K562 (cell line): ENCODE results near the gene SEC22A.

Source experiments
- CTCF ChIP-seq, 3 experiments: IDR thresholded peaks in 2 of 3; conservative IDR thresholded peaks in 1 of 3; 2 replicates each; pipeline ENCODE4 v1.5.1; 2011 to 2012; ENCODE audit warnings: low read length in 3 of 3, mild to moderate bottlenecking in 3 of 3, control low read depth in 2 of 3, improper control_type of control experiment in 1 of 3, inconsistent platforms in 1 of 3, low read depth in 1 of 3, mixed read lengths in 1 of 3, moderate library complexity in 1 of 3; ENCODE audit not compliant: insufficient read depth in 2 of 3
- E2F4 ChIP-seq: sonication (generic); formaldehyde crosslinking; IDR thresholded peaks from 2 replicates; pipeline ENCODE4 v1.8.0; 2022; ENCODE audit warnings: mild to moderate bottlenecking, low read depth, missing genetic modification reagents
- FOXK1 ChIP-seq: sonication (generic); formaldehyde crosslinking; IDR thresholded peaks from 2 replicates; pipeline ENCODE4 v1.8.0; 2022; ENCODE audit warnings: missing genetic modification reagents, mild to moderate bottlenecking, borderline replicate concordance
- JUN ChIP-seq, 2 experiments: sonication (generic) in 1 of 2; formaldehyde crosslinking in 1 of 2; IDR thresholded peaks; 2 replicates each; pipeline versions ENCODE4 v1.6.1 to v1.8.0; 2012 to 2022; ENCODE audit warnings: borderline replicate concordance in 2 of 2, mild to moderate bottlenecking in 2 of 2, improper control_type of control experiment in 1 of 2, low read depth in 1 of 2, low read length in 1 of 2, missing genetic modification reagents in 1 of 2
- JUND ChIP-seq, 2 experiments: IDR thresholded peaks; 2 replicates in 1 of 2; 3 replicates in 1 of 2; pipeline ENCODE4 v1.6.1; 2011; ENCODE audit warnings: borderline replicate concordance in 2 of 2, low read depth in 2 of 2, low read length in 2 of 2, improper control_type of control experiment in 1 of 2, missing biosample characterization in 1 of 2, missing genetic modification characterization in 1 of 2, missing genetic modification reagents in 1 of 2
- NFIC ChIP-seq: fragments of 450-650 bp; IDR thresholded peaks from 2 replicates; pipeline ENCODE4 v1.6.1; 2017; ENCODE audit warnings: mild to moderate bottlenecking, inconsistent platforms
- SMAD3 ChIP-seq: fragments of 450-650 bp; formaldehyde crosslinking; conservative IDR thresholded peaks from 2 replicates; pipeline ENCODE4 v1.4.0; 2020; ENCODE audit warnings: mild to moderate bottlenecking
- TCF7L2 ChIP-seq: fragments of 150-350 bp; IDR thresholded peaks from 2 replicates; pipeline ENCODE4 v1.6.1; 2016; ENCODE audit warnings: low read depth, mild to moderate bottlenecking, low read length, moderate library complexity
- YY1 ChIP-seq, 3 experiments: IDR thresholded peaks; 2 replicates each; pipeline ENCODE4 v1.6.1; 2011; ENCODE audit warnings: low read length in 2 of 3, mild to moderate bottlenecking in 2 of 3, moderate library complexity in 2 of 3, borderline replicate concordance in 1 of 3, control low read depth in 1 of 3, low read depth in 1 of 3; ENCODE audit not compliant: insufficient read depth in 3 of 3, insufficient replicate concordance in 2 of 3, control insufficient read depth in 1 of 3, insufficient read length in 1 of 3; ENCODE audit errors: extremely low read depth in 1 of 3
- ZBTB33 ChIP-seq: sonication (generic); formaldehyde crosslinking; IDR thresholded peaks from 2 replicates; pipeline ENCODE4 v1.8.1; 2023; ENCODE audit warnings: mild to moderate bottlenecking, missing genetic modification reagents
- ZFP36 ChIP-seq: fragments of 150-350 bp; IDR thresholded peaks from 2 replicates; pipeline ENCODE4 v1.6.1; 2018; ENCODE audit warnings: low read length, low read depth; ENCODE audit not compliant: partially characterized antibody
- ZFX ChIP-seq: sonication (generic); formaldehyde crosslinking; IDR thresholded peaks from 2 replicates; pipeline ENCODE4 v1.8.0; 2022; ENCODE audit warnings: mild to moderate bottlenecking, missing genetic modification reagents, moderate library complexity

- TF ChIP-seq CTCF (IDR thresholded peaks at IDR 0.05 in 2 of 3, conservative IDR thresholded peaks at IDR 0.05 in 1 of 3; ENCODE audit: insufficient read depth in 2 of 3, low read depth in 1 of 3, low read length in 3 of 3) (no peak), JUN (IDR thresholded peaks at IDR 0.05; ENCODE audit: borderline replicate concordance, low read depth, low read length) (no peak), JUN (CRISPR knock-in tag; IDR thresholded peaks at IDR 0.05; ENCODE audit: borderline replicate concordance) (no peak), ZBTB33 (no peak), YY1 (IDR thresholded peaks at IDR 0.05; ENCODE audit: borderline replicate concordance in 1 of 3, control insufficient read depth in 1 of 3, extremely low read depth in 1 of 3, insufficient read depth in 3 of 3, insufficient read length in 1 of 3, insufficient replicate concordance in 2 of 3, low read depth in 1 of 3, low read length in 2 of 3) (no peak), SMAD3 (CRISPR knock-in tag) (no peak), ZFX (CRISPR knock-in tag) (no peak), E2F4 (CRISPR knock-in tag) (no peak), NFIC (no peak), JUND (IDR thresholded peaks at IDR 0.05; ENCODE audit: borderline replicate concordance, low read depth, low read length) (no peak), JUND (tag; IDR thresholded peaks at IDR 0.05; ENCODE audit: borderline replicate concordance, low read depth, low read length) (no peak), ZFP36 (no peak), TCF7L2 (no peak), FOXK1 (CRISPR knock-in tag) (no peak)
Observed at GRCh38 chr3:123159926-123160635, 41.7 kb upstream of the SEC22A start.
